Small intestine (tissue), 7 donors: ENCODE measurements around the gene CORO1C. TPM values are rescaled to one million over a fixed set of nuclear protein-coding genes. Genes with fewer than 3 reads are reported as not detected.

Experiments used
- DNase-seq, 2 donors: peaks; one replicate each; pipeline versions ENCODE4 v3.0.0 to v3.0.0-alpha.2; 2013
- FAIRE-seq: peaks from 2 replicates; lab custom pipeline; 2012; peaks lifted over from hg19 to GRCh38; lab: Jason Lieb, UNC
- H3K27ac ChIP-seq, 3 donors: one replicate each; pipeline ENCODE4 v1.5.1; 2013; ENCODE audit warnings: low read length in 2 of 3, mild to moderate bottlenecking in 2 of 3, control low read depth in 1 of 3, inconsistent platforms in 1 of 3, low read depth in 1 of 3, moderate library complexity in 1 of 3
- H3K27me3 ChIP-seq, 3 donors: one replicate each; pipeline ENCODE4 v1.6.1; 2013; ENCODE audit warnings: low read length in 3 of 3, inconsistent platforms in 1 of 3; ENCODE audit not compliant: control insufficient read depth in 3 of 3, insufficient read depth in 3 of 3
- H3K36me3 ChIP-seq, 3 donors: one replicate each; pipeline ENCODE4 v1.6.1; 2013; ENCODE audit warnings: low read length in 3 of 3, inconsistent platforms in 1 of 3, low read depth in 1 of 3, mild to moderate bottlenecking in 1 of 3, moderate library complexity in 1 of 3; ENCODE audit not compliant: control insufficient read depth in 3 of 3, insufficient read depth in 2 of 3
- H3K4me1 ChIP-seq, 3 donors: one replicate each; pipeline ENCODE4 v1.6.1; 2013; ENCODE audit warnings: low read length in 2 of 3, inconsistent platforms in 1 of 3, low read depth in 1 of 3, mild to moderate bottlenecking in 1 of 3, moderate library complexity in 1 of 3; ENCODE audit not compliant: control insufficient read depth in 3 of 3, insufficient read depth in 2 of 3
- H3K4me3 ChIP-seq, 3 donors: one replicate each; pipeline ENCODE4 v1.5.1; 2013; ENCODE audit warnings: low read length in 3 of 3, control low read depth in 1 of 3, inconsistent platforms in 1 of 3, low read depth in 1 of 3, mild to moderate bottlenecking in 1 of 3, moderate library complexity in 1 of 3
- H3K9me3 ChIP-seq, 2 donors: one replicate each; pipeline ENCODE4 v1.6.1; 2013; ENCODE audit warnings: low read depth in 1 of 2, low read length in 1 of 2; ENCODE audit not compliant: control insufficient read depth in 2 of 2, insufficient read depth in 1 of 2
- WGBS, 3 donors: extraction: QIAGEN DNeasy Blood & Tissue Kit; methylation state at CpG; one replicate each; pipeline ENCODE4 v1.1.7; 2013; 5-methylcytosine and 5-hydroxymethylcytosine counted together
- polyA plus RNA-seq, 4 donors: library from polyadenylated mRNA; stranded (reverse) in 3 of 4; unstranded in 1 of 4; fragments of 200-250 nt in 3 of 4; fragments of 120-200 nt in 1 of 4; gene quantifications; one replicate each; pipeline versions ENCODE4 v1.2.1 to v1.2.3, GENCODE V29; 2013
- donor health status: healthy with polysubstance abuse.
- donor health status: control.
- donor health status: control.
- donor health status: Bipolar disorder and iron deficiency.
- donor health status: healthy.

Gene CORO1C
- polyA plus RNA-seq, 4 donors = 22.2 to 59.2 (median 33.0) TPM

GRCh38 chr12:108724890-108725151 is 6.5 kb downstream of the CORO1C start:
- Histone ChIP-seq H3K4me1 (peaks cover 4 to 20% (median 11%) of the 10 kb centered on the region in 3 donors), H3K27ac (peak overlapping the region in 1 of 3 donors; percentile 45), H3K36me3 (no peaks in the 10 kb centered on the region), H3K27me3 (no peaks in the 10 kb centered on the region), H3K9me3 (no peaks in the 10 kb centered on the region), H3K4me3 (no peak overlapping the region)
- no peak for DNase-seq
- FAIRE-seq = no peak

GRCh38 chr12:108724054-108724889 is 7.0 kb downstream of the CORO1C start:
- peak overlapping the region; percentile 32 to 45 (median 43) for H3K27ac ChIP-seq
- WGBS, 3 donors = 45 to 70% (median 60%) methylated on average over 3 of the region's 3 CpGs
- H3K36me3 ChIP-seq = no peaks in the 10 kb centered on the region
- no peak overlapping the region for H3K4me3 ChIP-seq
- peaks cover 4 to 18% (median 11%) of the 10 kb centered on the region in 3 donors for H3K4me1 ChIP-seq
- no peaks in the 10 kb centered on the region for H3K27me3 ChIP-seq
- no peaks in the 10 kb centered on the region for H3K9me3 ChIP-seq
- no peak for FAIRE-seq
- DNase-seq = peak in 1 of 2 donors; percentile 55

- no peak overlapping the region for H3K4me3 ChIP-seq
- H3K27ac ChIP-seq = peak overlapping the region; percentile 32 to 71 (median 45)
- H3K9me3 ChIP-seq = no peaks in the 10 kb centered on the region
- H3K36me3 ChIP-seq = no peaks in the 10 kb centered on the region
- FAIRE-seq = no peak
- DNase-seq = no peak
- no peaks in the 10 kb centered on the region for H3K27me3 ChIP-seq
- peaks cover 4 to 11% (median 9%) of the 10 kb centered on the region in 3 donors for H3K4me1 ChIP-seq
- 63 to 82% (median 77%) methylated on average over 5 of the region's 5 CpGs for WGBS, 3 donors
Measured at GRCh38 chr12:108722992-108723766, 8.1 kb downstream of the CORO1C start.

GRCh38 chr12:108722463-108722862 is 8.9 kb downstream of the CORO1C start:
- DNase-seq = no peak
- H3K4me1 ChIP-seq = peaks cover 4 to 11% (median 9%) of the 10 kb centered on the region in 3 donors
- H3K9me3 ChIP-seq = no peaks in the 10 kb centered on the region
- 65 to 91% (median 89%) methylated on average over 1 of the region's 1 CpG for WGBS, 3 donors
- FAIRE-seq = no peak
- H3K36me3 ChIP-seq = no peaks in the 10 kb centered on the region
- no peak overlapping the region for H3K4me3 ChIP-seq
- no peaks in the 10 kb centered on the region for H3K27me3 ChIP-seq
- peak overlapping the region in 2 of 3 donors; percentile 27 to 54 for H3K27ac ChIP-seq

- no peaks in the 10 kb centered on the region for H3K27me3 ChIP-seq
- H3K4me1 ChIP-seq = peaks cover 4 to 11% (median 9%) of the 10 kb centered on the region in 3 donors
- no peak overlapping the region for H3K4me3 ChIP-seq
- 86 to 90% (median 89%) methylated on average over 2 of the region's 2 CpGs for WGBS, 3 donors
- DNase-seq (no peak), FAIRE-seq (no peak)
- H3K9me3 ChIP-seq = no peaks in the 10 kb centered on the region
- H3K27ac ChIP-seq = peak overlapping the region in 1 of 3 donors; percentile 14
- H3K36me3 ChIP-seq = peaks cover 0 to 1% (median under 1%) of the 10 kb centered on the region in 3 donors
Measured at GRCh38 chr12:108721824-108722223, 9.5 kb downstream of the CORO1C start.

- FAIRE-seq (no peak), DNase-seq (no peak)
- peaks cover 4 to 9% (median 9%) of the 10 kb centered on the region in 3 donors for H3K4me1 ChIP-seq
- H3K27ac ChIP-seq = no peak overlapping the region
- peaks cover 0 to 2% (median 2%) of the 10 kb centered on the region in 3 donors for H3K36me3 ChIP-seq
- no peaks in the 10 kb centered on the region for H3K9me3 ChIP-seq
- 84 to 89% (median 84%) methylated on average over 5 of the region's 5 CpGs for WGBS, 3 donors
- no peaks in the 10 kb centered on the region for H3K27me3 ChIP-seq
- no peak overlapping the region for H3K4me3 ChIP-seq
Measured at GRCh38 chr12:108720757-108721514, 10.4 kb downstream of the CORO1C start.

- WGBS, 3 donors = 90 to 98% (median 95%) methylated on average over 5 of the region's 5 CpGs
- Histone ChIP-seq H3K9me3 (no peaks in the 10 kb centered on the region), H3K4me3 (no peak overlapping the region), H3K27me3 (no peaks in the 10 kb centered on the region), H3K27ac (no peak overlapping the region), H3K36me3 (peaks cover 0 to 4% (median 2%) of the 10 kb centered on the region in 3 donors), H3K4me1 (peaks cover 0 to 6% (median 0%) of the 10 kb centered on the region in 3 donors)
- no peak for DNase-seq
- no peak for FAIRE-seq
Measured at GRCh38 chr12:108717243-108717642, 14.1 kb downstream of the CORO1C start.

GRCh38 chr12:108714866-108715265 is 16.5 kb downstream of the CORO1C start:
- Histone ChIP-seq H3K27ac (no peak overlapping the region), H3K36me3 (peaks cover 0 to 4% (median 2%) of the 10 kb centered on the region in 3 donors), H3K4me1 (peaks cover 0 to 4% (median 0%) of the 10 kb centered on the region in 3 donors), H3K27me3 (no peaks in the 10 kb centered on the region), H3K9me3 (no peaks in the 10 kb centered on the region), H3K4me3 (no peak overlapping the region)
- 94 to 98% (median 96%) methylated on average over 5 of the region's 5 CpGs for WGBS, 3 donors
- DNase-seq (no peak), FAIRE-seq (no peak)
